KMS-11 (cell line): Measurements from ENCODE around the gene PLXNA2.

Source experiments
- H2AFZ ChIP-seq: fragments of 200-600 bp; sonication (generic); 2 replicates; pipeline ENCODE4 v1.6.1; 2016; ENCODE audit warnings: antibody characterized with exemption, mixed run types, low read depth
- H3K27ac ChIP-seq: fragments of 200-600 bp; sonication (generic); 2 replicates; pipeline ENCODE4 v1.6.1; 2016; ENCODE audit warnings: mild to moderate bottlenecking, mixed run types
- H3K27me3 ChIP-seq: fragments of 200-600 bp; sonication (generic); 2 replicates; pipeline ENCODE4 v1.6.1; 2017; ENCODE audit warnings: mild to moderate bottlenecking, low read depth, mixed run types, moderate library complexity; ENCODE audit not compliant: insufficient read depth
- H3K36me3 ChIP-seq: fragments of 200-600 bp; sonication (generic); 2 replicates; pipeline ENCODE4 v1.6.1; 2017; ENCODE audit warnings: mild to moderate bottlenecking, mixed run types; ENCODE audit not compliant: insufficient read depth
- H3K4me1 ChIP-seq: fragments of 200-600 bp; sonication (generic); 2 replicates; pipeline ENCODE4 v1.6.1; 2016; ENCODE audit warnings: mild to moderate bottlenecking, low read depth, mixed run types; ENCODE audit not compliant: poor library complexity, severe bottlenecking
- H3K4me2 ChIP-seq: fragments of 200-600 bp; sonication (generic); 2 replicates; pipeline ENCODE4 v1.7.0; 2016; ENCODE audit warnings: mild to moderate bottlenecking, mixed run types
- H3K4me3 ChIP-seq: fragments of 200-600 bp; sonication (generic); IDR thresholded peaks from 2 replicates; pipeline ENCODE4 v1.6.1; 2017; ENCODE audit warnings: low read depth, low read length, mixed read lengths; ENCODE audit not compliant: insufficient read depth
- H3K79me2 ChIP-seq: fragments of 200-600 bp; sonication (generic); 2 replicates; pipeline ENCODE4 v1.6.1; 2016; ENCODE audit warnings: low read depth, mixed run types; ENCODE audit not compliant: insufficient read depth
- H3K9ac ChIP-seq: fragments of 200-600 bp; sonication (generic); 2 replicates; pipeline ENCODE4 v1.6.1; 2016; ENCODE audit warnings: mild to moderate bottlenecking, mixed run types
- H4K20me1 ChIP-seq: fragments of 200-600 bp; sonication (generic); 2 replicates; pipeline ENCODE4 v1.6.1; 2016; ENCODE audit warnings: mild to moderate bottlenecking, mixed run types; ENCODE audit not compliant: insufficient read depth
- CTCF ChIP-seq: fragments of 200-600 bp; sonication (generic); conservative IDR thresholded peaks from 2 replicates; pipeline ENCODE4 v1.6.1; 2017; ENCODE audit warnings: low read depth, mild to moderate bottlenecking, antibody characterized with exemption, low read length, moderate library complexity, mixed read lengths

The PLXNA2 gene

GRCh38 chr1:208129060-208129459 is 115.1 kb downstream of the PLXNA2 start:
- no peaks in the 10 kb centered on the region for H3K27me3 ChIP-seq
- H3K4me2 ChIP-seq = no peak overlapping the region

DNA sequence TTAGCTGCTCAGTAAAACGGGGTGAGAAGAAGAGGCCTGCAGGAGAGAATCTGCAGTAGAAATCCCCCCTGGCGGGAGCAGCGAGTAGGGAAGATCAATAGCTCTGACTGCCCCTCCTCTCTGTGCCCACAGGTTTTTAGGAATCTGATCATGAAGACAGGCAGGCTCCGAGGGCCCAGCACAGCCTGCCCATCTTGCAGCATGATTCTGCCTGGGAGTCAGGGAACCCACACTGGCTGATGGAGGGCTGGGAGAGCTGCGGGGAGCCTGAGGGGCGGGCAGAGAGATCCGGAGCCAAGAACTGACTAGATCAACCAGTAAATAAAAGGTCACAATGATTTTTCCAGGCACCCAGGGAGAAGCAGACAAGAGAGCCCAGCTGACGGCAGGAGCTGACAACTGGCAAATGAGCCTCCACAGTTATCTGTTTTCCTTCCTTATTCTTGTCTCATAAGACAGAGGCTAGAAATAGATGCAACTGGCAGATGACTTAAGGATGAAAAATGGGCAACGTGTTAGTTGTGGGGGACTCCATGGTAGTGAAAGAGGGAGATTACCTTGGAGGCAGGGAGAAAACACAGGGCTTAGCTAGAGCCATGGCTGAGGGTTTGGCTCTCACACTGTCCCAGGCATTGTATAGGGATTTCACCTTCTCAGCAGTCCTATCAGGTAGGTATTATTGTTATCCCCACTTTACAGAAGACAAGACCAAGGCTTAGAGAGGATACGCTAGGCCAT is 116.2 kb downstream of the PLXNA2 start:
- Histone ChIP-seq H3K4me3 (no peak overlapping the region), H3K27me3 (no peaks in the 10 kb centered on the region), H2AFZ (no peak overlapping the region), H3K9ac (no peak overlapping the region), H3K27ac (no peak overlapping the region), H4K20me1 (no peaks in the 10 kb centered on the region), H3K36me3 (no peaks in the 10 kb centered on the region), H3K79me2 (no peaks in the 10 kb centered on the region), H3K4me2 (no peak overlapping the region), H3K4me1 (no peaks in the 10 kb centered on the region)
- no peak for TF ChIP-seq CTCF

More at GRCh38 chr1:208129060-208129459, 115.1 kb downstream of the PLXNA2 start:
- no peak for TF ChIP-seq CTCF
- Histone ChIP-seq H3K36me3 (no peaks in the 10 kb centered on the region), H3K27ac (no peak overlapping the region), H3K4me3 (no peak overlapping the region), H3K4me1 (no peaks in the 10 kb centered on the region), H2AFZ (no peak overlapping the region), H3K9ac (no peak overlapping the region), H4K20me1 (no peaks in the 10 kb centered on the region), H3K79me2 (no peaks in the 10 kb centered on the region)

- H3K9ac ChIP-seq = no peak overlapping the region
- H3K27me3 ChIP-seq = no peaks in the 10 kb centered on the region
- H3K4me3 ChIP-seq = no peak overlapping the region
- H3K27ac ChIP-seq = no peak overlapping the region
- H2AFZ ChIP-seq = no peak overlapping the region
- TF ChIP-seq CTCF = no peak
- no peaks in the 10 kb centered on the region for H4K20me1 ChIP-seq
- H3K4me2 ChIP-seq = no peak overlapping the region
- no peaks in the 10 kb centered on the region for H3K4me1 ChIP-seq
- no peaks in the 10 kb centered on the region for H3K79me2 ChIP-seq
- H3K36me3 ChIP-seq = no peaks in the 10 kb centered on the region
These were observed 116.9 kb downstream of the PLXNA2 start for GRCh38 chr1:208127284-208127683.

- Histone ChIP-seq H3K27ac (no peak overlapping the region), H3K9ac (no peak overlapping the region), H4K20me1 (no peaks in the 10 kb centered on the region), H3K4me3 (no peak overlapping the region), H3K4me2 (no peak overlapping the region), H3K27me3 (no peaks in the 10 kb centered on the region), H2AFZ (no peak overlapping the region), H3K36me3 (no peaks in the 10 kb centered on the region), H3K79me2 (no peaks in the 10 kb centered on the region), H3K4me1 (no peaks in the 10 kb centered on the region)
- no peak for TF ChIP-seq CTCF
These were observed 118.1 kb downstream of the PLXNA2 start for GRCh38 chr1:208126108-208126507.
